IPS-11a (cell line): Measurements from ENCODE around the gene NECTIN3.

ENCODE experiments used
- H3K4me3 ChIP-seq: one replicate; pipeline ENCODE4 v1.5.1; 2013; ENCODE audit warnings: low read depth, low read length, control low read depth

Gene NECTIN3

GRCh38 chr3:111197485-111197884 is 125.9 kb downstream of the NECTIN3 start:
- no peak overlapping the region for H3K4me3 ChIP-seq

- H3K4me3 ChIP-seq, result no peak overlapping the region
Observed at GRCh38 chr3:111200027-111200426, 128.4 kb downstream of the NECTIN3 start.

- no peak overlapping the region for H3K4me3 ChIP-seq
Observed at GRCh38 chr3:111210003-111210711, 138.5 kb downstream of the NECTIN3 start.

GRCh38 chr3:111210866-111211564 is 139.4 kb downstream of the NECTIN3 start:
- H3K4me3 ChIP-seq, result no peak overlapping the region

- no peak overlapping the region for H3K4me3 ChIP-seq
Observed at GRCh38 chr3:111212511-111212910, 140.9 kb downstream of the NECTIN3 start.

- no peak overlapping the region for H3K4me3 ChIP-seq
Observed at GRCh38 chr3:111215481-111215880, 143.9 kb downstream of the NECTIN3 start.

- no peak overlapping the region for H3K4me3 ChIP-seq
Observed at GRCh38 chr3:111218615-111219014, 147.0 kb downstream of the NECTIN3 start.

GRCh38 chr3:111227216-111227615 is 155.6 kb downstream of the NECTIN3 start:
- no peak overlapping the region for H3K4me3 ChIP-seq

GRCh38 chr3:111229301-111229700 is 157.7 kb downstream of the NECTIN3 start:
- H3K4me3 ChIP-seq, result no peak overlapping the region

GRCh38 chr3:111236836-111237713 is 165.5 kb downstream of the NECTIN3 start:
- no peak overlapping the region for H3K4me3 ChIP-seq

GRCh38 chr3:111237946-111238345 is 166.3 kb downstream of the NECTIN3 start:
- H3K4me3 ChIP-seq, result no peak overlapping the region

- H3K4me3 ChIP-seq, result no peak overlapping the region
Observed at GRCh38 chr3:111238885-111239284, 167.3 kb downstream of the NECTIN3 start.

GRCh38 chr3:111241960-111242359 is 170.3 kb downstream of the NECTIN3 start:
- no peak overlapping the region for H3K4me3 ChIP-seq
